Measurements from ENCODE around the gene GSS.

The GSS gene

GRCh38 chr20:34922654-34923381 lies 32.8 kb downstream of the GSS start:
- peak; percentile 64 for DNase-seq (ENCODE audit: low read depth)
- no peak overlapping the region for H3K4me3 ChIP-seq (ENCODE audit: control insufficient read depth, low read depth, low read length)
- TF ChIP-seq, protein P1, sequence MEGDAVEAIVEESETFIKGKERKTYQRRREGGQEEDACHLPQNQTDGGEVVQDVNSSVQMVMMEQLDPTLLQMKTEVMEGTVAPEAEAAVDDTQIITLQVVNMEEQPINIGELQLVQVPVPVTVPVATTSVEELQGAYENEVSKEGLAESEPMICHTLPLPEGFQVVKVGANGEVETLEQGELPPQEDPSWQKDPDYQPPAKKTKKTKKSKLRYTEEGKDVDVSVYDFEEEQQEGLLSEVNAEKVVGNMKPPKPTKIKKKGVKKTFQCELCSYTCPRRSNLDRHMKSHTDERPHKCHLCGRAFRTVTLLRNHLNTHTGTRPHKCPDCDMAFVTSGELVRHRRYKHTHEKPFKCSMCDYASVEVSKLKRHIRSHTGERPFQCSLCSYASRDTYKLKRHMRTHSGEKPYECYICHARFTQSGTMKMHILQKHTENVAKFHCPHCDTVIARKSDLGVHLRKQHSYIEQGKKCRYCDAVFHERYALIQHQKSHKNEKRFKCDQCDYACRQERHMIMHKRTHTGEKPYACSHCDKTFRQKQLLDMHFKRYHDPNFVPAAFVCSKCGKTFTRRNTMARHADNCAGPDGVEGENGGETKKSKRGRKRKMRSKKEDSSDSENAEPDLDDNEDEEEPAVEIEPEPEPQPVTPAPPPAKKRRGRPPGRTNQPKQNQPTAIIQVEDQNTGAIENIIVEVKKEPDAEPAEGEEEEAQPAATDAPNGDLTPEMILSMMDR (IDR thresholded peaks at IDR 0.05; ENCODE audit: control insufficient read depth, insufficient read depth, low read depth, low read length, missing control alignments): no peak

DNA sequence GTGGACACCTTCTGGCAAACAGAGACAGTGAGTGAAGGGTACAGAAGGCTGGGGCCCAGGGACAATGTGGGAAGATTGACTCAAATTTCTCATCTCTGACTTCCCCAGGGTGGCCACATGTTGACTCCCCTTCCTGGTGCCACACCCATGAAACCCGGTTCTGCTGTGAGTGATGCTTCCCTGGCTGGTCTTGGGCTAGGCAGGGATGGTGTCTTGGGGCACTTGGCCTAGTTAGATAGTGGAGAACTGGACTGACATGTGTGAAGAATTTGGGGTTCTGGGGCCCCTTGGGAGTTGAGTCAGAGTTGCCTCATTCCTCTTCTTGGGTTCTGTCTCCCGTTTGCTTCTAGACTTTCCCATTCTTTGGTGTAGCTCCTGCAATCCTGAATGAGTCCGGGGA lies 34.2 kb downstream of the GSS start:
- no peak for DNase-seq (ENCODE audit: low read depth)
- H3K4me3 ChIP-seq (ENCODE audit: control insufficient read depth, low read depth, low read length): no peak overlapping the region
- TF ChIP-seq, protein P1 (IDR thresholded peaks at IDR 0.05; ENCODE audit: control insufficient read depth, insufficient read depth, low read depth, low read length, missing control alignments): no peak

- TF ChIP-seq, protein P1 (IDR thresholded peaks at IDR 0.05; ENCODE audit: control insufficient read depth, insufficient read depth, low read depth, low read length, missing control alignments): no peak
- DNase-seq (ENCODE audit: low read depth): no peak
- H3K4me3 ChIP-seq (ENCODE audit: control insufficient read depth, low read depth, low read length): no peak overlapping the region
Observed at GRCh38 chr20:34920055-34920454, 35.6 kb downstream of the GSS start.

- no peak for DNase-seq (ENCODE audit: low read depth)
- H3K4me3 ChIP-seq (ENCODE audit: control insufficient read depth, low read depth, low read length): no peak overlapping the region
- TF ChIP-seq, protein P1 (IDR thresholded peaks at IDR 0.05; ENCODE audit: control insufficient read depth, insufficient read depth, low read depth, low read length, missing control alignments): no peak
Observed at GRCh38 chr20:34916774-34917354, 38.7 kb downstream of the GSS start.

- no peak overlapping the region for H3K4me3 ChIP-seq (ENCODE audit: control insufficient read depth, low read depth, low read length)
- TF ChIP-seq, protein P1 (IDR thresholded peaks at IDR 0.05; ENCODE audit: control insufficient read depth, insufficient read depth, low read depth, low read length, missing control alignments): no peak
- no peak for DNase-seq (ENCODE audit: low read depth)
Observed at GRCh38 chr20:34915749-34916455, 39.7 kb downstream of the GSS start.

DNA sequence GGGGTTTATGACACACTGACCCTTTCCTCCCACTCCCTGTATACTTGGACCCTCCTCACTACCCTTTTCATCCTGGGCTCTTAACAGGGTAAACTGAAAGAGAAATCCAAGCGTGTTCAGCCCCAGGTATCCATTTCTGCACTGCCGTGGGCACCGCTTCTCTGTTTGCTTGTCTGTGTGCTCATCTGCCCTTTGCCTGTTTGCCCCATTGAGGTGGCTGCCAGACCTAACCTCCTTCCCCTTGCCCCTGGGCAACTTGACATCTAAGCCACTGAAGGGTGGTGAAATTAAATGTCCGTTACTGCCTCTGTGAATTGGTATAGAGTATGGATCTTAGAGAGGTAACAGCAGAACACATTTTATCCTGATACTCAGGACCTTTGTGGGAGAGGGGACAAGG lies 40.5 kb downstream of the GSS start:
- no peak overlapping the region for H3K4me3 ChIP-seq (ENCODE audit: control insufficient read depth, low read depth, low read length)
- TF ChIP-seq, protein P1 (IDR thresholded peaks at IDR 0.05; ENCODE audit: control insufficient read depth, insufficient read depth, low read depth, low read length, missing control alignments): no peak
- DNase-seq (ENCODE audit: low read depth): no peak

Data from AG09309 (cell line).